HepG2 (cell line): ENCODE measurements around the gene CHKB. TPM values are rescaled to one million over a fixed set of nuclear protein-coding genes. Genes with fewer than 3 reads are reported as not detected.
A peak's percentile ranks its signal among the peaks of the same experiment; 100 is the strongest.

ENCODE experiments used
- CCDC6 ChIP-seq: sonication (generic); formaldehyde crosslinking; IDR thresholded peaks from 2 replicates; pipeline ENCODE4 v1.8.1; 2022; ENCODE audit warnings: mild to moderate bottlenecking, missing genetic modification reagents, moderate library complexity
- GLI4 ChIP-seq: sonication (generic); formaldehyde crosslinking; IDR thresholded peaks from 2 replicates; pipeline ENCODE4 v1.5.1; 2020; ENCODE audit warnings: missing genetic modification reagents, mild to moderate bottlenecking, moderate library complexity, borderline replicate concordance
- GPN1 ChIP-seq: sonication (generic); formaldehyde crosslinking; IDR thresholded peaks from 2 replicates; pipeline ENCODE4 v1.5.1; 2020; ENCODE audit warnings: missing genetic modification reagents, borderline replicate concordance
- JUND ChIP-seq: sonication (generic); formaldehyde crosslinking; IDR thresholded peaks from 2 replicates; pipeline ENCODE4 v1.8.0; 2022; ENCODE audit warnings: mild to moderate bottlenecking, missing genetic modification reagents
- MAZ ChIP-seq, 2 experiments: sonication (generic) in 1 of 2; formaldehyde crosslinking in 1 of 2; IDR thresholded peaks; 2 replicates each; pipeline versions ENCODE4 v1.5.0 to v1.6.1; 2012 to 2020; ENCODE audit warnings: low read depth in 2 of 2, mild to moderate bottlenecking in 2 of 2, borderline replicate concordance in 1 of 2, improper control_type of control experiment in 1 of 2, low read length in 1 of 2, missing genetic modification reagents in 1 of 2, moderate library complexity in 1 of 2
- NFE2L1 ChIP-seq: sonication (generic); formaldehyde crosslinking; IDR thresholded peaks from 2 replicates; pipeline ENCODE4 v1.4.0; 2020; ENCODE audit warnings: missing genetic modification reagents, mild to moderate bottlenecking, borderline replicate concordance
- NFKB2 ChIP-seq: sonication (generic); formaldehyde crosslinking; IDR thresholded peaks from 2 replicates; pipeline ENCODE4 v1.4.0; 2020; ENCODE audit warnings: missing genetic modification reagents, borderline replicate concordance
- POLR2AphosphoS5 ChIP-seq: IDR thresholded peaks from 2 replicates; pipeline ENCODE4 v1.6.1; 2012; ENCODE audit warnings: low read depth, low read length
- SP4 ChIP-seq: sonication (generic); formaldehyde crosslinking; IDR thresholded peaks from 2 replicates; pipeline ENCODE4 v1.8.1; 2023; ENCODE audit warnings: mild to moderate bottlenecking, missing genetic modification reagents
- ZNF34 ChIP-seq: sonication (generic); formaldehyde crosslinking; IDR thresholded peaks from 2 replicates; pipeline ENCODE4 v1.4.0; 2020; ENCODE audit warnings: mild to moderate bottlenecking, missing genetic modification reagents, borderline replicate concordance
- ZNF451 ChIP-seq: sonication (generic); formaldehyde crosslinking; IDR thresholded peaks from 2 replicates; pipeline ENCODE4 v1.5.0; 2020; ENCODE audit warnings: mild to moderate bottlenecking, missing genetic modification reagents
- ZNF550 ChIP-seq: sonication (generic); formaldehyde crosslinking; IDR thresholded peaks from 2 replicates; pipeline ENCODE4 v1.4.0; 2020; ENCODE audit warnings: mild to moderate bottlenecking, missing genetic modification reagents, borderline replicate concordance
- ZNF558 ChIP-seq: sonication (generic); formaldehyde crosslinking; IDR thresholded peaks from 2 replicates; pipeline ENCODE4 v1.9.0; 2022; ENCODE audit warnings: mild to moderate bottlenecking, missing genetic modification reagents, borderline replicate concordance
- ZNF598 ChIP-seq: sonication (generic); formaldehyde crosslinking; IDR thresholded peaks from 2 replicates; pipeline ENCODE4 v1.5.1; 2020; ENCODE audit warnings: mild to moderate bottlenecking, missing genetic modification reagents, borderline replicate concordance
- ZNF644 ChIP-seq: IDR thresholded peaks from 2 replicates; pipeline ENCODE4 v1.6.1; 2016; ENCODE audit warnings: low read depth
- ZNF670 ChIP-seq: sonication (generic); formaldehyde crosslinking; IDR thresholded peaks from 2 replicates; pipeline ENCODE4 v1.8.0; 2022; ENCODE audit warnings: mild to moderate bottlenecking, missing genetic modification reagents, borderline replicate concordance
- polyA plus RNA-seq, 8 experiments: library from polyadenylated mRNA; depleted of rRNA in 3 of 8; stranded (reverse) in 7 of 8; unstranded in 1 of 8; fragments of >200 nt; fragmentation: Illumina TruSeq in 4 of 8; extraction: Trizol in 4 of 8; gene quantifications; 2 replicates each; pipeline versions ENCODE4 v1.2.1 to v1.2.3, GENCODE V29; 2011 to 2016; ENCODE audit warnings: low read depth in 4 of 8, missing spikeins in 1 of 8, mixed read lengths in 1 of 8; ENCODE audit not compliant: insufficient read depth in 1 of 8
- total RNA-seq, 5 experiments: library from RNA; depleted of rRNA; stranded (reverse); fragments of >200 nt; fragmentation: Illumina TruSeq; extraction: Trizol; gene quantifications; 2 replicates each; pipeline ENCODE4 v1.2.3, GENCODE V29; 2016; ENCODE audit warnings: low read depth in 1 of 5
- TF ChIP-seq, protein P1 (sequence below): sonication (generic); formaldehyde crosslinking; IDR thresholded peaks from 2 replicates; pipeline ENCODE4 v1.9.0; 2022; ENCODE audit warnings: missing genetic modification reagents, mild to moderate bottlenecking, borderline replicate concordance
- TF ChIP-seq, protein P2 (sequence below): sonication (generic); formaldehyde crosslinking; IDR thresholded peaks from 2 replicates; pipeline ENCODE4 v1.4.0; 2020; ENCODE audit warnings: missing genetic modification reagents
- TF ChIP-seq, protein P3 (sequence below): sonication (generic); formaldehyde crosslinking; IDR thresholded peaks from 2 replicates; pipeline ENCODE4 v1.4.0; 2020; ENCODE audit warnings: missing genetic modification reagents

CHKB gene
- total and polyA plus RNA-seq, 2 of the 13 experiments (the other 11 are each of a cell fraction or from before 2014, with no cell fraction given): 24.5 to 42.7 TPM

DNA sequence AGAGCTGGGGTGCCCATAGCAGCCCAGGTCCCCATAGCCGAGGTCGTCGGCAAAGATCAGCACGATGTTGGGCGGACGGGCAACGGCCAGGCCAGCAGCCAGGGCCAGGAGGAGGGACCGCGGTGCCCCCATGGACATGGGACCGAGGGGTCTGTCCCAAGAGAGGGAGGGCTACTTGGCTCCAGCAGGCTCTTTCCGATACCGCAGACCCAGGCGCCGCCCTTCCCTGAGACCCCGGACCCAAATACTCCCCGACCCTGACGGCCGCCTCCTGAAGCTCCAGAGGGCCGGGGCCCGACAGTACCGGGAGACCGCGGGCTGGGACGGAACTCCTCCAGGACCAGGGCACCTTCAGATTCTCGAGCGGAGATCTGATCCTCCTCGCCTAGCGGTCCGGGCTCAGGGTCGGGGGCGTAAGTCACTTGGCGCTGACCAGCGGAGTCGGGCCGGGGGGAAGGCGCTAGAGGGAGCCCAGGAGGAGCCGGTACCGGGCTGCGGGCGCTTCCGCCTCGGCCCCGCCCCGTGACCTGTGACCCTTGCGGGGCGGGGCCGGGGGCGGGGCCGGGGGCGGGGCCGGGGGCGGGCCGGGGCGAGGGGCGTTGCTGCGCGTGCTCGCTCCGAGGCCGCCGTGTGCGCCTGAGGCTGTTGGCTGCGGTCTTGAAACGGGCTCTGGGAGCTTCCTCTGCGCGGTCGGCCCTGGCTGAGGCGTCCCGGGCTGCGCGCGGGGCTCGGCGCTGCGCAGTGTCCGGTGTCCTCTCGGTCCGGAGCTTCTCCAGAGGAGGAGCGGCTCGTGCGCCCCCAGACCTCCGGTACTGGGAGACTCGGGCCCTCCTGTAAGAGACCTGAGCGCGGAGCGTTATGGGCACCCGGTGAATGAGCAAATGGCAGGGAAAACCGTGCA is 45.2 kb upstream of the CHKB start, which contains the start of gene ARSA (continued):
- TF ChIP-seq, protein P1, sequence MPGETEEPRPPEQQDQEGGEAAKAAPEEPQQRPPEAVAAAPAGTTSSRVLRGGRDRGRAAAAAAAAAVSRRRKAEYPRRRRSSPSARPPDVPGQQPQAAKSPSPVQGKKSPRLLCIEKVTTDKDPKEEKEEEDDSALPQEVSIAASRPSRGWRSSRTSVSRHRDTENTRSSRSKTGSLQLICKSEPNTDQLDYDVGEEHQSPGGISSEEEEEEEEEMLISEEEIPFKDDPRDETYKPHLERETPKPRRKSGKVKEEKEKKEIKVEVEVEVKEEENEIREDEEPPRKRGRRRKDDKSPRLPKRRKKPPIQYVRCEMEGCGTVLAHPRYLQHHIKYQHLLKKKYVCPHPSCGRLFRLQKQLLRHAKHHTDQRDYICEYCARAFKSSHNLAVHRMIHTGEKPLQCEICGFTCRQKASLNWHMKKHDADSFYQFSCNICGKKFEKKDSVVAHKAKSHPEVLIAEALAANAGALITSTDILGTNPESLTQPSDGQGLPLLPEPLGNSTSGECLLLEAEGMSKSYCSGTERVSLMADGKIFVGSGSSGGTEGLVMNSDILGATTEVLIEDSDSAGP (CRISPR knock-in tag): peak; percentile 53
- TF ChIP-seq CCDC6 (CRISPR knock-in tag) (0 out of 2 replicates have a peak, but pooled peaks have one; percentile 50), GLI4 (CRISPR knock-in tag) (peak; percentile 87; the same call in 1 of the 2 replicates), POLR2AphosphoS5 (peak; percentile 86), ZNF598 (CRISPR knock-in tag) (0 out of 2 replicates have a peak, but pooled peaks have one; percentile 24), ZNF670 (CRISPR knock-in tag) (0 out of 2 replicates have a peak, but pooled peaks have one; percentile 53), ZNF451 (CRISPR knock-in tag) (peak; percentile 30; the same call in 1 of the 2 replicates), SP4 (CRISPR knock-in tag) (0 out of 2 replicates have a peak, but pooled peaks have one; percentile 2), GPN1 (CRISPR knock-in tag) (no peak), ZNF550 (no peak), ZNF34 (no peak), MAZ (IDR thresholded peaks at IDR 0.05; ENCODE audit: borderline replicate concordance, low read depth, low read length) (no peak), MAZ (CRISPR knock-in tag; IDR thresholded peaks at IDR 0.05; ENCODE audit: low read depth) (no peak), ZNF558 (CRISPR knock-in tag) (0 out of 2 replicates have a peak, but pooled peaks have one; percentile 14), ZNF644 (CRISPR knock-in tag) (no peak), NFE2L1 (CRISPR knock-in tag) (peak; percentile 62; the same call in 1 of the 2 replicates), NFKB2 (CRISPR knock-in tag) (peak; percentile 50; the same call in 1 of the 2 replicates), JUND (no peak)
- TF ChIP-seq, protein P2, sequence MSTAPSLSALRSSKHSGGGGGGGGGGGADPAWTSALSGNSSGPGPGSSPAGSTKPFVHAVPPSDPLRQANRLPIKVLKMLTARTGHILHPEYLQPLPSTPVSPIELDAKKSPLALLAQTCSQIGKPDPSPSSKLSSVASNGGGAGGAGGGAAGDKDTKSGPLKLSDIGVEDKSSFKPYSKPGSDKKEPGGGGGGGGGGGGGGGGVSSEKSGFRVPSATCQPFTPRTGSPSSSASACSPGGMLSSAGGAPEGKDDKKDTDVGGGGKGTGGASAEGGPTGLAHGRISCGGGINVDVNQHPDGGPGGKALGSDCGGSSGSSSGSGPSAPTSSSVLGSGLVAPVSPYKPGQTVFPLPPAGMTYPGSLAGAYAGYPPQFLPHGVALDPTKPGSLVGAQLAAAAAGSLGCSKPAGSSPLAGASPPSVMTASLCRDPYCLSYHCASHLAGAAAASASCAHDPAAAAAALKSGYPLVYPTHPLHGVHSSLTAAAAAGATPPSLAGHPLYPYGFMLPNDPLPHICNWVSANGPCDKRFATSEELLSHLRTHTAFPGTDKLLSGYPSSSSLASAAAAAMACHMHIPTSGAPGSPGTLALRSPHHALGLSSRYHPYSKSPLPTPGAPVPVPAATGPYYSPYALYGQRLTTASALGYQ (CRISPR knock-in tag): peak; percentile 20; the same call in 1 of the 2 replicates
- TF ChIP-seq, protein P3, sequence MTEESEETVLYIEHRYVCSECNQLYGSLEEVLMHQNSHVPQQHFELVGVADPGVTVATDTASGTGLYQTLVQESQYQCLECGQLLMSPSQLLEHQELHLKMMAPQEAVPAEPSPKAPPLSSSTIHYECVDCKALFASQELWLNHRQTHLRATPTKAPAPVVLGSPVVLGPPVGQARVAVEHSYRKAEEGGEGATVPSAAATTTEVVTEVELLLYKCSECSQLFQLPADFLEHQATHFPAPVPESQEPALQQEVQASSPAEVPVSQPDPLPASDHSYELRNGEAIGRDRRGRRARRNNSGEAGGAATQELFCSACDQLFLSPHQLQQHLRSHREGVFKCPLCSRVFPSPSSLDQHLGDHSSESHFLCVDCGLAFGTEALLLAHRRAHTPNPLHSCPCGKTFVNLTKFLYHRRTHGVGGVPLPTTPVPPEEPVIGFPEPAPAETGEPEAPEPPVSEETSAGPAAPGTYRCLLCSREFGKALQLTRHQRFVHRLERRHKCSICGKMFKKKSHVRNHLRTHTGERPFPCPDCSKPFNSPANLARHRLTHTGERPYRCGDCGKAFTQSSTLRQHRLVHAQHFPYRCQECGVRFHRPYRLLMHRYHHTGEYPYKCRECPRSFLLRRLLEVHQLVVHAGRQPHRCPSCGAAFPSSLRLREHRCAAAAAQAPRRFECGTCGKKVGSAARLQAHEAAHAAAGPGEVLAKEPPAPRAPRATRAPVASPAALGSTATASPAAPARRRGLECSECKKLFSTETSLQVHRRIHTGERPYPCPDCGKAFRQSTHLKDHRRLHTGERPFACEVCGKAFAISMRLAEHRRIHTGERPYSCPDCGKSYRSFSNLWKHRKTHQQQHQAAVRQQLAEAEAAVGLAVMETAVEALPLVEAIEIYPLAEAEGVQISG (CRISPR knock-in tag): 0 out of 2 replicates have a peak, but pooled peaks have one; percentile 9
